Rectal smooth muscle tissue (tissue), 1 donor: ENCODE data around the gene MT1G.
"Not testable (repeated sequence)": the region's sequence is repeated elsewhere in the genome, so short reads cannot be mapped to it uniquely, and the experiment has no call there.

Source experiments
- H3K27ac ChIP-seq: one replicate; pipeline ENCODE4 v1.7.0; 2013; ENCODE audit warnings: low read depth, low read length, inconsistent platforms
- H3K27me3 ChIP-seq: one replicate; pipeline ENCODE4 v1.7.0; 2013; ENCODE audit warnings: low read length; ENCODE audit not compliant: control insufficient read depth, insufficient read depth
- H3K36me3 ChIP-seq: one replicate; pipeline ENCODE4 v1.7.0; 2013; ENCODE audit warnings: low read length; ENCODE audit not compliant: control insufficient read depth, insufficient read depth
- H3K4me1 ChIP-seq: one replicate; pipeline ENCODE4 v1.7.0; 2013; ENCODE audit warnings: low read length; ENCODE audit not compliant: control insufficient read depth, insufficient read depth
- H3K4me3 ChIP-seq: one replicate; pipeline ENCODE4 v1.7.0; 2013; ENCODE audit warnings: low read length
- H3K9ac ChIP-seq: one replicate; pipeline ENCODE4 v1.7.0; 2013; ENCODE audit warnings: low read length

The MT1G gene

DNA sequence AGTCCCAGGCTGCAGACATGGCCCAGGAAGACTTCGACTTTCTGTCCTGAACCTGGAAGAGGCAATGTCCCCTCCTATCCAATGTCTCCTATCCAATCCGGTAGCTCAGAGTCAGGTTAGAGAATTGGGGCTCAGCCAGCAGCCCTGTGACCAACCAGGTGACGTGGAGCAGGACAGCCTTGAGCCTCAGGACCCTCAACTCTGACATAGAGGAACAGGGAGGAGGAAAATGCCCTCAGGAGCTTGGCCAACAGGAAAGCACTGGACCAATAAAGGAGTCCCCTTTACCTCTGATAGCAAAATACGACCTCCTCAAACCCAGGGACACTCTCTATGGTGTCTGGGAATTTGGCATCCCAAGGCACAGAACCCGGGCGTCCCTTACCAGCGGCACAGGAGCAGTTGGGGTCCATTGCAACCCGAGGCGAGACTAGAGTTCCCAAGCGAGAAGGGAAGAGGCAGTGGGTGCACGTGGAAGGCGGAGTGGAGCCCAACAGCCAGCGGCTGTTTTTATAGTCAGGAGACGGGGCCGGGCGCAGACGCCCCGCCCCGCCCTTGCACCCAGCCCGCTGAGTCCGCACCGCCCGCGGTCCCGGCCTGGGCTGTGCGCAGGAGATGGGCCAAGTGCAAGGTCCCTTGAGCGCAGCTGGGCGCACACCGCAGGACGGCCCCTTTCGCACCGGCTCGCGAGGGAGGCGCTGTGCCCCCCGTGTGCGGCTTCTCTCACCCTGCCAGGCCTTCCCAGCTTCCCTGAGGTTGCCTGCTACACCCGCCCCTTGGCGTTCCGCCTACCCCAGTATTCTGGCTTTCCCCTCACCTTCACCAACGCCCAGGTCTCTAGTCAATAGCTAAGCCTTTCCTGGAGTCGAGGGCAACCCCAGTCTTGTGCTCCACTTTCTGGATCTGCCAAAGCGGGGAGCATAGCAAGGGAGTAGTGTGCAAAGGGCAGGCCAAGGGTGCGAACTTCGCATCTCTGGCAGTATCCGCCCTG lies at the start of gene MT1G:
Gene MT1G (minus strand): TSS at position 485 of the 991 bp plus-strand sequence. CDS start 72 bp downstream, at position 413.
- peaks cover 30% of the 10 kb centered on the region for H3K27me3 ChIP-seq
- no peaks in the 10 kb centered on the region for H3K4me1 ChIP-seq

DNA sequence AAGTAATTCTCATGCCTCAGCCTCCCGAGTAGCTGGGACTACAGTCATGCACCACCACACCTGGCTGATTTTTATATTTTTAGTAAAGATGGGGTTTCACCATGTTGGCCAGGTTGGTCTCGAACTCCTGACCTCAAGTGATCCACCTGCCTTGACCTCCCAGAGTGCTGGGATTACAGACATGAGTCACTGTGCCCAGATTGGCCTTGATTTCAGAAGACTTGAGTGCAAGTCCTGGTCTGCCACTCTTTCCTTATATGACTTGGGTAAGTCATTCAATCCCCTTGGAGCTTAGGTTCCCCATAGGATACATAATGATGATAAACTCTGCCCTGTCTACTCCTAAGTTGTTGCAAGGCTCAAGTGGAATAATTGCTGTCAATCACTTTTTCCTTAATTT lies 49.7 kb upstream of the MT1G start:
- not testable (repeated sequence) for H3K4me3 ChIP-seq, H3K36me3 ChIP-seq, H3K4me1 ChIP-seq, H3K27me3 ChIP-seq, H3K27ac ChIP-seq, H3K9ac ChIP-seq

More for the DNA sequence above, at the start of gene MT1G:
- H3K9ac ChIP-seq: peak within 1 kb of the TSS; percentile 56
- H3K27ac ChIP-seq: no peak within 1 kb of the TSS
- H3K4me3 ChIP-seq: peak within 1 kb of the TSS; percentile 62
- H3K36me3 ChIP-seq: no peaks in the 10 kb centered on the region

DNA sequence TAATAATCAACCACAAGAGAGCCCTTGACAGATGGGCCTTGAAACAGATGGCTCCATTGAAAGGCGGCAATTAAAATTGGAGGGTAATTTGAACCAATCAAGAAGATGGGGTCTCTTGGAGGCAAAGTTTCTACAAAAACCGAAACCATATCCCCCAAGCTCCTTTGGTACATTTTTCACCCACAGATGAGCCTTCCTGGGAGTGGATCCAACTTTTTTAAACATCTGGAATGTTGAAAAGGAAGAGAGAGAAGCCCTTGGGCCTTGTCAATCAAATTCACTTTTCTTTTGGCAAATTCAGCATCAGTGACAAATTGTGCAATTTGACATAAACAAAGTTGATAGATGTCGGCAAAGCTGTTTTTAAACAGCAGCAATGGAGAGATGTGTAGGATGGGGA lies 48.9 kb upstream of the MT1G start:
- no peak overlapping the region for H3K9ac ChIP-seq
- H3K4me3 ChIP-seq: no peak overlapping the region
- H3K27ac ChIP-seq: no peak overlapping the region
- H3K36me3 ChIP-seq: no peaks in the 10 kb centered on the region
- H3K4me1 ChIP-seq: no peaks in the 10 kb centered on the region
- no peaks in the 10 kb centered on the region for H3K27me3 ChIP-seq

DNA sequence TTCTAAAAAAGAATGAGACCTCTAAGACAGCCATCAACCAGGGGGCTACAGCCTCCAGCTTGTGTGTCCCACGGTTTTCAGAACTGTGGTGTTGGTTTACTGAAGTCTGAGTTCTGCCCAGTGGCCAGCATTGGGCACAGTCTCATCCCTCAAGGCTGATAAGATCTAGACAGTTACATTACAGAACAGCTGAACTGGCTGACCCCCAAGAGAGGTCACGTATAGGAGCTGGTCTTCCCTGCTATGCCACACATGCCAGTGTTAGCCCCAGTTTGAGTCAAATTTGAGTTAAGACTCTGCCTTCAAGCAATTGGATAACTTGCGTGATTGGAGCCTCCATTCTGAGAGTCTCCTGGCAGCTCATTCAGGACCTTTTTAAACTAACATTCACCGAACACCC lies 47.3 kb upstream of the MT1G start:
- Histone ChIP-seq H3K36me3 (no peaks in the 10 kb centered on the region), H3K4me3 (no peak overlapping the region), H3K27me3 (no peaks in the 10 kb centered on the region), H3K4me1 (no peaks in the 10 kb centered on the region), H3K9ac (no peak overlapping the region), H3K27ac (no peak overlapping the region)

DNA sequence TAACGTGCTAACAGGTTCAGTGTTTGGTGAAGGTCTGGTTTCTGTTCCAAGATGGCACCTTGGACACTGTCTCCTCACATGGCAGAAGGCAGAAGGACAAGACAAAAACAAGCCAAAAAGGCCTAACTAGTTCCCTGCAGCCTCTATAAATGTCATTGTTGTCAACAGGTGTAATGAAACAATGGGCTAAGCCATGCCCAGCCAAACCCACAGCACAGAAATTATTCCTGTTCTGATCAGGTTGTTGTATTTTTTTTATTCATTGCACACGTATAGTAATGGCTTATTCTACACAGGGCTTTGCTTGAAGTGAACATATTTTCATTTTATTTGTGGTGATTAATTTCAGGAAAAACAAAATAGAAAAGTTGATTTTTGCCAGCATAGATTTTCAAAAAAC lies 45.9 kb upstream of the MT1G start:
- H3K9ac ChIP-seq: no peak overlapping the region
- H3K4me3 ChIP-seq: no peak overlapping the region
- H3K27ac ChIP-seq: no peak overlapping the region
- no peaks in the 10 kb centered on the region for H3K36me3 ChIP-seq
- no peaks in the 10 kb centered on the region for H3K4me1 ChIP-seq
- H3K27me3 ChIP-seq: no peaks in the 10 kb centered on the region

DNA sequence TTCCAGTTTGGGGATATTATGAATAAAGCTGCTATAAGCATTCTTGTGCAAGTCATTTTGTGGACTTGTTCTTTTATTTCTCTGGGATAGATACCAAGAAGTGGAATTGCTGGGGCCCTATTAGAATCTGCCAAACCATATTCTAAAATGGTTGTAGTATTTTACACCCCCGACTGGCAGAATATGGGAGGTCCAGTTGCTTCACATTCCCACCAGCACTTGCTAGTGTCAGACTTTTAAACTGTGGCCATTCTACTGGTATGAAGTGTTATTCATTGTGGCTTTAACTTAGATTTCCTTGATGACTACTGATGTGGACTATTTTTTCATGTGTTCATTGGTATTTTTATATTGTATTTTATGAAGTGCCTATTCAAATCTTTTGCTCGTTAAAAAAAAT lies 44.0 kb upstream of the MT1G start:
- H3K27ac ChIP-seq: no peak overlapping the region
- no peaks in the 10 kb centered on the region for H3K27me3 ChIP-seq
- H3K4me3 ChIP-seq: no peak overlapping the region
- H3K9ac ChIP-seq: no peak overlapping the region
- H3K36me3 ChIP-seq: no peaks in the 10 kb centered on the region
- no peaks in the 10 kb centered on the region for H3K4me1 ChIP-seq

DNA sequence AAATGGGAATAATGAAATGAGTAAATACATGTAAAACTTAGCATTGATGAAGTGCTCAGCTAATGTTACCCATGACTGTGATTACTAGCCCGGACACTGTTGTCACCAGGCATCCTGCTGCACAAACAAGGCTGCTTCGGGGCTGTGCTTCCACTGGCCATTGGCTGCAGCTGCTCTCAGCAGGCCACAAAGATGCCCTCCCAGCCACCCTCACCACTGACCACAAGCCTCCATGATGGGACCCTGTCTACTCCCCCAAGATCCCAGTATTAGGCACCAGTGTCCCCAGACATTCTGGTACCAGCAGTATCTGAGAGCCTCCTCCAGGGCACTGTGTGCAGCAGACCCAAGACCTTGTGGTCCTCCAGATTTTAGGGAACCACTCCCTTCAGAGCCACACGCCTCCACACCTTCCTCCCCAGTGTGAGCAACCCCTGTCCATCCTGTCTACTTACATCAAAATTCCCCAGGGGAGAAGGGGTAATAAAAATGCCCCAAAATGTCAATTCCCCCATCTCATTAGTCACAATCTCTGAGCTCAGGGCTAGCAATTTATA lies 42.4 kb upstream of the MT1G start:
- no peaks in the 10 kb centered on the region for H3K4me1 ChIP-seq
- H3K4me3 ChIP-seq: no peak overlapping the region
- H3K36me3 ChIP-seq: no peaks in the 10 kb centered on the region

DNA sequence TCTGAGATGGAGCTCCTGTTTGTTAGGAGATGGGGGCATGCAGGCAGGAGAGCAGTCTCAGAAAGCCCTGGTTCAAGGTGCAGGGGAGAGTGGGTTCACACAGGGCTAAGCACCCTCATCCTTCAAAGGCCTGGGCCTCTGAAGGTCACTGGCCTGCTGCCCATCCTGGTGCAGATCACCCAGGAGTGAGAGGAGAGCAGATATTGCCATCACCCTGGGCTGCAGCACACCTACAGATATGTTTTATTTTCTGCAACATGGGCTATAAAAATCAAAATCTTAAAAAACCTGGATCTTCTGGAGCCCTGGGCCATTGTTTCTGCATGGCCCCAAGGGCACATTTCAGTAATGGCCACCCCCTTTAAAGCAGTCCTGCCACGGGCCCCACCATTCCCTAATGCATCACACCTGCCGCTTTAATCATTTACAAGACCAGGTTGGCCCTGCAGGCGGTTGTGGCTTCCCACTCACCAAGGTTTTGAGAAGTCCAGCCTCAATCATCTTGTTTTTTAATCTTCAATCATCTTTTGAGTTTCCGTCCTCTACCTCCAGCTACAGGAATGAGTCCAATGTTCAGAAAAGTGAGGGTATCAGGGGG lies 41.7 kb upstream of the MT1G start:
- Histone ChIP-seq H3K36me3 (no peaks in the 10 kb centered on the region), H3K4me3 (no peak overlapping the region), H3K27ac (no peak overlapping the region), H3K9ac (no peak overlapping the region), H3K27me3 (no peaks in the 10 kb centered on the region), H3K4me1 (no peaks in the 10 kb centered on the region)

More for the DNA sequence above, 42.4 kb upstream of the MT1G start:
- Histone ChIP-seq H3K27me3 (no peaks in the 10 kb centered on the region), H3K9ac (no peak overlapping the region), H3K27ac (no peak overlapping the region)

DNA sequence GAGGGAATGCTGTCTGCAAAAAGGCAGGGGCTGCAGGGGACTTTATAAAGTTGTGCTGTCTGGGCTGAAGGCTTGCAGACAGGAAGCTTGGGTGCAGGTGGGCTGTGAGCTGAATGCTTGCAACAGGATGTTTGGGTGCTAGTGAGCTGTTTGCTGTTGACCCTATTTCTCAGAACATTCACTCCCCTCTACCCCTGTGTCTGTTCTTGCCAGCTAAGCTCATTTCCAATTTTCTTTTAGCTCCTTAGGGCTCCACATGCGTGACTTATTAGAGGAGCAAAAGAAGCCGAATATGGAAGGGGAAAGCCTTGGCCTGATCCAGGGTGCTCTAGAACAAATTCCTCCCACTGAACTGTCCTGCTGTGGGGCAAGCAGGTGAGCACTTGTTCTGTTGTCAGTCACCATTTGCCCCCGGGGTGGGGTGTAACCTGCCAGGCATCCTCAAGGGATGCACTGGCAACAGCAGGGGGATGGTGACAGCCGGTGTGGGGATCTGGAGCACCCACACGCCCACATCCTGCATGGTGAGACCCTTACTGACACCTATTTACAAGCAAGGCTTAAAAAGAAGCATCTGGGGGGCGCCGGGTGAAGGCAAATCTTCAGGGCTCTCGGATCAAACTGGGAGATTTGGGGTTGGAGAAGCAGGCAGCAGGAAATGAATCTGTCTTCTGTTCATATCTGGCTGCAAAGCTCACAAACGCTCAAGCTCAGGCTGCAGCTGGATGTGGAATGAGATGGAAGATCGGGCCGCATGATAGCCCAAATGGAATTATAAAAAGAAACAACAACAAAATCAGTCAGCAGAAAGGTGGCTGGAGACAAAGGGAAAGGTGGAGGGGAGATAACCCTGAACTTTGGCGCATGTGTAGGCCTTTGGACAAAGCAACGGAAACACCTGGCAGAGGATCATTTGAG lies 40.9 kb upstream of the MT1G start:
- no peak overlapping the region for H3K9ac ChIP-seq
- no peak overlapping the region for H3K4me3 ChIP-seq
- no peaks in the 10 kb centered on the region for H3K36me3 ChIP-seq
- no peaks in the 10 kb centered on the region for H3K27me3 ChIP-seq
- no peak overlapping the region for H3K27ac ChIP-seq
- no peaks in the 10 kb centered on the region for H3K4me1 ChIP-seq

DNA sequence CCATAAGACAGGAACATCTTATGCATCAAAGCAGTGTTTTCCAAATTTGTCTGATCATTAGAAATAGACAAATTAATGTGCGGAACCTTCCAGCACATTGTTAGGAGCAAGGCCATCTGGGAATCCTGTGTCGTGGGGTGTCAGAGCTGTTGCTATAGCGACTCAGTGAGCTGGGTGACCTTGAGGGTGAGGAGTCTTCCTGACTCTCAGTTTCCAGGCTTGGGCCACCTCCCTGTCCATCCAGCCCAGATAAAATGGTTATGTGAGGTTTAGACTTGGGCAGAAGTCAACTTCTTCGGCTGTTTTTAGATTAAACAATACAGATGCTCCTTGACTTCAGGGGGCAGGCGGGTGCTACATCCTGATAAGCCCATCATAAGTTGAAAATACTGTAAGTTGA lies 35.0 kb upstream of the MT1G start:
- H3K4me3 ChIP-seq: no peak overlapping the region
- H3K36me3 ChIP-seq: no peaks in the 10 kb centered on the region
- H3K27me3 ChIP-seq: no peaks in the 10 kb centered on the region
- no peaks in the 10 kb centered on the region for H3K4me1 ChIP-seq
- H3K9ac ChIP-seq: no peak overlapping the region
- H3K27ac ChIP-seq: no peak overlapping the region

DNA sequence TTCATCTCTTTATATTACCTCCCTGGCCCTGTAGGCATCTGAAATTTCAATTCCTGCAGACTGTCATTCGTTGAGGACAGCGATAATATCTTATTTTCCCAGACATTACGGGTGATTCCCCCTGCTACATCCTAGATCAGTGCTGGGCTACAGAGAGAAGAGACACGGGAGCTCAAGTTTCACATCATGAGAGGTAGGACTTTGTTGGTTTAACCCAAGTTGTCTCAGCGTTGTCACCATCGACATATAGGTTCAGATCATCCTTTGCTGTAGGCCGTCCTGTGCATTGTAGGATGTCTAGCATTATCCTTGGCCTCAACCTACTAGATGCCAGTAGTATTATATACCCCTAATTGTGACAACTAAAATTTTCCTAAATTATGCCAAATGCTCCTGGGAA lies 33.7 kb upstream of the MT1G start:
- Histone ChIP-seq H3K27me3 (no peaks in the 10 kb centered on the region), H3K9ac (no peak overlapping the region), H3K4me3 (no peak overlapping the region), H3K36me3 (no peaks in the 10 kb centered on the region), H3K27ac (no peak overlapping the region), H3K4me1 (no peaks in the 10 kb centered on the region)

DNA sequence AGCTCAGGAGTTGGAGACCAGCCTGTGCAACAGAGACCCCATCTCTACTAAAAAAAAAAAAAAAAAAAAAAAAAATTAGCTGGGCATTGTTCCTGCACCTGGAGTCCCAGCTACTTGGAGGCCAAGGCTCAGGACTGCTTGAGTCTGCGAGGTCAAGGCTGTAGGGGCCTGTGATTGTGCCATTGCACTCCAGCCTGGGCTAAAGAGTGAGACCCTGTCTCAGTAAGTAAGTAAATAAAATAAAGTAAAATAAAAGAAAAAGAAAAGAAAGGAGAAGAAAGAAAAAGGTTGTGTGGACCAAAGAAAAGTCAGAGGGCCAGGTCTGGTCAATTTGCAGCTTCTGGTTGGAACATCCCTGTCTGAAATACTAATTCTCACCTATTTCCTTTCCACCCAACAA lies 32.8 kb upstream of the MT1G start:
- Histone ChIP-seq H3K4me1 (no peaks in the 10 kb centered on the region), H3K27ac (no peak overlapping the region), H3K4me3 (no peak overlapping the region), H3K27me3 (no peaks in the 10 kb centered on the region), H3K9ac (no peak overlapping the region), H3K36me3 (no peaks in the 10 kb centered on the region)
